Osteoblast (primary cell): ENCODE measurements around the gene TBC1D24. TPM values are rescaled to one million over a fixed set of nuclear protein-coding genes. Genes with fewer than 3 reads are reported as not detected.

Experiments
- DNase-seq: peaks from one replicate; pipeline ENCODE4 v3.0.0; 2011; ENCODE audit warnings: low spot score, mixed read lengths; ENCODE audit not compliant: insufficient read length; ENCODE audit errors: missing footprints
- H2AFZ ChIP-seq: 2 replicates; pipeline ENCODE4 v1.6.0; 2011; ENCODE audit warnings: mild to moderate bottlenecking, low read length
- H3K27ac ChIP-seq: 2 replicates; pipeline ENCODE4 v1.5.1; 2011; ENCODE audit warnings: mild to moderate bottlenecking, low read depth, low read length, moderate library complexity
- H3K27me3 ChIP-seq: 2 replicates; pipeline ENCODE4 v1.6.0; 2012; ENCODE audit warnings: mild to moderate bottlenecking, control low read depth, inconsistent platforms, low read length, moderate library complexity; ENCODE audit not compliant: insufficient read depth
- H3K36me3 ChIP-seq: 2 replicates; pipeline ENCODE4 v1.5.1; 2011; ENCODE audit warnings: mild to moderate bottlenecking, low read length, control low read depth, moderate library complexity; ENCODE audit not compliant: insufficient read depth
- H3K4me1 ChIP-seq: 2 replicates; pipeline ENCODE4 v1.5.1; 2011; ENCODE audit warnings: mild to moderate bottlenecking, low read length, control low read depth, moderate library complexity; ENCODE audit not compliant: insufficient read depth
- H3K4me2 ChIP-seq: 2 replicates; pipeline ENCODE4 v1.6.0; 2011; ENCODE audit warnings: mild to moderate bottlenecking, low read length; ENCODE audit not compliant: insufficient read depth
- H3K4me3 ChIP-seq: fragments of 200-600 bp; sonication (generic); 3 replicates; pipeline ENCODE4 v1.5.1; 2012; ENCODE audit warnings: mild to moderate bottlenecking, low read length, inconsistent platforms; ENCODE audit not compliant: insufficient read depth
- H3K79me2 ChIP-seq: 2 replicates; pipeline ENCODE4 v1.6.0; 2012; ENCODE audit warnings: mild to moderate bottlenecking, low read length, control low read depth, inconsistent platforms; ENCODE audit not compliant: insufficient read depth
- H3K9me3 ChIP-seq: 2 replicates; pipeline ENCODE4 v1.5.1; 2011; ENCODE audit warnings: low read depth, low read length, control low read depth
- H4K20me1 ChIP-seq: 2 replicates; pipeline ENCODE4 v1.6.0; 2012; ENCODE audit warnings: mild to moderate bottlenecking, low read length, control low read depth; ENCODE audit not compliant: insufficient read depth
- total RNA-seq: library from RNA; depleted of rRNA; stranded (reverse); fragments of >200 nt; gene quantifications from 2 replicates; pipeline ENCODE4 v1.2.3, GENCODE V29; 2012
- TF ChIP-seq, protein P1 (sequence below): IDR thresholded peaks from 2 replicates; pipeline ENCODE4 v1.5.1; 2011; ENCODE audit warnings: mild to moderate bottlenecking, low read depth, low read length, moderate library complexity; ENCODE audit errors: extremely low read depth

The TBC1D24 gene
- total RNA-seq, 1 donor: 16.6 TPM

DNA sequence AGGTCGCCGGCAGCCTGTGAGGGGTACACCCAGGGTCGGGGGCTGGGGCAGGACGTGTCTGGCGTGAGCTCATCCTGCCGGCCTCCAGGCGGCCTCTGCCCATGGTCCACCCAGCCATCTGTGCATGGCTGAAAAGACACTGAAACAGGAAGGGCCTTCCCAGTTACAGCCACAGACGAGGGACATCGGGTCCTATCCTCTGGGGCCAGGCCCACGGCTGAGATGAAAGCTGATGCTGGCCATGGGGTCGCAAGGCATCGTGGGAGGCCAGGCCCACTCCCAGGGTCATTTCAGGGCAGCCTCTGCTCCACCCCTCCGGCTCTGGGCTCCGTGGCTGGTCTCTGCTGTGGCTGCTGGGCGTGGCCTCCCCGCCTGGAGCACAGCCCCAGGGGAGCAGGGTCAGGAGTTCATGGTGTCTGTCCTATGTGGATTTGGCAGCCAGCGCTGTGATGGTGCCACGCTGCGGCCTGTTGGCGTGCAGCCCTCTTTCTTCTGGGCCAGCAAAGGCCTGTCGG is 22.2 kb downstream of the TBC1D24 start:
- H2AFZ ChIP-seq: peak overlapping the region; percentile 29
- no peaks in the 10 kb centered on the region for H3K9me3 ChIP-seq
- H3K27ac ChIP-seq: no peak overlapping the region
- no peaks in the 10 kb centered on the region for H3K27me3 ChIP-seq
- no peaks in the 10 kb centered on the region for H3K79me2 ChIP-seq
- H3K4me2 ChIP-seq: no peak overlapping the region
- H4K20me1 ChIP-seq: peaks cover 28% of the 10 kb centered on the region
- peaks cover 10% of the 10 kb centered on the region for H3K4me1 ChIP-seq
- TF ChIP-seq, protein P1, sequence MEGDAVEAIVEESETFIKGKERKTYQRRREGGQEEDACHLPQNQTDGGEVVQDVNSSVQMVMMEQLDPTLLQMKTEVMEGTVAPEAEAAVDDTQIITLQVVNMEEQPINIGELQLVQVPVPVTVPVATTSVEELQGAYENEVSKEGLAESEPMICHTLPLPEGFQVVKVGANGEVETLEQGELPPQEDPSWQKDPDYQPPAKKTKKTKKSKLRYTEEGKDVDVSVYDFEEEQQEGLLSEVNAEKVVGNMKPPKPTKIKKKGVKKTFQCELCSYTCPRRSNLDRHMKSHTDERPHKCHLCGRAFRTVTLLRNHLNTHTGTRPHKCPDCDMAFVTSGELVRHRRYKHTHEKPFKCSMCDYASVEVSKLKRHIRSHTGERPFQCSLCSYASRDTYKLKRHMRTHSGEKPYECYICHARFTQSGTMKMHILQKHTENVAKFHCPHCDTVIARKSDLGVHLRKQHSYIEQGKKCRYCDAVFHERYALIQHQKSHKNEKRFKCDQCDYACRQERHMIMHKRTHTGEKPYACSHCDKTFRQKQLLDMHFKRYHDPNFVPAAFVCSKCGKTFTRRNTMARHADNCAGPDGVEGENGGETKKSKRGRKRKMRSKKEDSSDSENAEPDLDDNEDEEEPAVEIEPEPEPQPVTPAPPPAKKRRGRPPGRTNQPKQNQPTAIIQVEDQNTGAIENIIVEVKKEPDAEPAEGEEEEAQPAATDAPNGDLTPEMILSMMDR: no peak
- H3K4me3 ChIP-seq: no peak overlapping the region
- H3K36me3 ChIP-seq: peaks cover 15% of the 10 kb centered on the region
- DNase-seq: peak; percentile 89

DNA sequence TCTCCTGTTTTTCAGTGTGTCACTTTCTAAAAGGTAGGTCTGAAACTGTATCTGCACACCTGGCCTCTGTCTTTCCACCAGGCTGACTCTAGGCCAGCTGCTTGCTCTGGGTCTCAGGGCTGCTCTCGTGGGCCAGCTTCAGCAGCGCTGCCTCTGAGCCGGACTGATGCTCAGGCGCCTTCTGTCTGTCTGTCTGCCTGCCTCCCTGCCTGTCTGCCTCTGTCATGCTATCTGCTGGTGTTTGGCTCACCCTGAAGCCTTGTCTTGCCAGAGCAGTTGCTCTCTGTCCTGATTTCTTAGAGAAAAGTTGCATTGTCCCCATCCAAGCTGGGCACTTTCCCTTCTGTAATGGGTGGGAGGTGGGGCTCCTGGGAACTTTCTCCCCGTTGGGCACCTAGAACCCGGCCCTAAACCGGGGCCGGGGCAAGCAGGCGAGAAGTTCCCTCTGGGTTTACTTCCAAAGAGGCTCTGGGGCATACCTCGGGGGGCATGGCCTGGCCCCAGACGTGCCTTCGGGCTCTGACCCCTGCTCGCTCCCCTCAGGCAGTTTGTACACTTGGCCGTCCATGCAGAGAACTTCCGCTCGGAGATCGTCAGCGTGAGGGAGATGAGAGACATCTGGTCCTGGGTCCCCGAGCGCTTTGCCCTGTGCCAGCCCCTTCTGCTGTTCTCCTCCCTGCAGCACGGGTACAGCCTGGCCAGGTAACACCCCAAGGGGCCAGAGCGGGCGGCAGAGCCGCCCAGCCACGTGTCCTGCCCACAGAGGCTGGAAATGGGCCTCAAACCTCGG is 23.0 kb downstream of the TBC1D24 start:
- DNase-seq: no peak
- Histone ChIP-seq H3K36me3 (peaks cover 15% of the 10 kb centered on the region), H3K27ac (no peak overlapping the region), H2AFZ (no peak overlapping the region), H3K27me3 (no peaks in the 10 kb centered on the region), H3K4me2 (no peak overlapping the region), H4K20me1 (peaks cover 35% of the 10 kb centered on the region), H3K4me3 (no peak overlapping the region), H3K79me2 (no peaks in the 10 kb centered on the region), H3K4me1 (peaks cover 16% of the 10 kb centered on the region), H3K9me3 (no peaks in the 10 kb centered on the region)
- TF ChIP-seq, protein P1: no peak

DNA sequence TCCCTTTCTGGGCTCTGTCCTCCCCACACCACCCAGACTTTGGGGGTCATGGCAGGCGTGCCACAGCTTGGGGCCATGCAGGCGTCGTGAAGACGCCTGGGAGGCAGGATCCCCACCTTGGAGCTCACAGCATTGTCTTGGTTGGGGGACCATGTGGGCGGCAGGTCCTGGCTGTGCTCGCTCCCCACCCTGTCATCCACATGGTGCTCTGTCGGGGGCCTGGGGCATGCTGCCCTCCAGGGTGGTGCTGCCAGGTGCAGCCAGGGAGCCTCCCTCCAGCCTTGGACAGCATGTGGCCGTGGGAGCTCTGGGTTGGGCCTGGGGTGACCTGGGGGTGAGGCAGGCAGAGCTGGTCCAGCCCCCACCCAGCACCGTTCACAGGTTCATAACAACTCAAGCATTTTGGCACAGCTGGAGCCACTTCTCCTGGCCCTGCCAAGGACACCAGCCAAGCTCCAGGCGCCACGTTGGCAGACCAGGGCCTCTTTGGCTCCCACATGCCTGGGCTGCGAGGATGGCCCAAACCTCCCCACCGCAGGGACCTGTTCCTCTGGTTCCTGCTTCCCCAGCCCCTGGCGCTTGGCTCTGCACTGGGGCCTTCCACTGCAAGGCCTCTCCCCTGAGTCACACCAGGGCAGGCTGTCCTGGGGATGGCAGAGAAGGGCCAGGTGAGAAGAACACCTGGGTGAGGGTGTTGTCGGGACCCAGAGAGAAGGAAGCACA is 23.8 kb downstream of the TBC1D24 start:
- peak; percentile 70 for DNase-seq
- no peak overlapping the region for H3K4me2 ChIP-seq
- no peak overlapping the region for H3K4me3 ChIP-seq
- no peaks in the 10 kb centered on the region for H3K9me3 ChIP-seq
- no peaks in the 10 kb centered on the region for H3K27me3 ChIP-seq
- no peak overlapping the region for H2AFZ ChIP-seq
- no peak overlapping the region for H3K27ac ChIP-seq
- H3K36me3 ChIP-seq: peaks cover 15% of the 10 kb centered on the region
- peaks cover 17% of the 10 kb centered on the region for H3K4me1 ChIP-seq
- peaks cover 35% of the 10 kb centered on the region for H4K20me1 ChIP-seq
- H3K79me2 ChIP-seq: no peaks in the 10 kb centered on the region
- TF ChIP-seq, protein P1: no peak

DNA sequence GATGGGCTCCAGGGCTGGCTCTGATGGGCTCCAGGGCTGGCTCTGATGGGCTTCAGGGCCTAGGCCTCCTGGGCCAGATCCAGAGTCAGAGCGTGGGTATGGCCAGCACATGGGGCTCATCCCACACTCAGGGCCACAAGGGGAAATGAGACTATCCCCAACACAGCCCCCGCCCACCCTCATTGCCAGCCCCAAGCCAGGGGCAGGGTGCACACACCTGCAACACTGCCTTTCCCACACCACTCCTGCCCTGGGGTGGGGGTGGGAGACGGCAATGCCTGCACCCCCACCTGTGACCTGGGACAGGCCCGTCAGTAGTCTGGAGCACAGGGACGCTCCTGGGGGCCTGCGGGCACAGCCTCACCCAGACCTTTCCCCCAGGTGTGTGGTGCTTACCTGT is 24.5 kb downstream of the TBC1D24 start:
- Histone ChIP-seq H3K4me3 (no peak overlapping the region), H3K4me2 (no peak overlapping the region), H3K36me3 (peaks cover 15% of the 10 kb centered on the region), H3K4me1 (peaks cover 17% of the 10 kb centered on the region), H4K20me1 (peaks cover 35% of the 10 kb centered on the region), H3K27ac (no peak overlapping the region), H3K27me3 (no peaks in the 10 kb centered on the region), H3K9me3 (no peaks in the 10 kb centered on the region), H3K79me2 (no peaks in the 10 kb centered on the region), H2AFZ (no peak overlapping the region)
- peak; percentile 65 for DNase-seq
- TF ChIP-seq, protein P1: no peak
